ENCODE data around the gene ITFG1.
"Not testable (repeated sequence)": the region's sequence is repeated elsewhere in the genome, so short reads cannot be mapped to it uniquely, and the experiment has no call there.

The ITFG1 gene

GRCh38 chr16:47473792-47474191, 12.9 kb upstream of the ITFG1 start:
- DNase-seq (ENCODE audit: low read depth in 2 of 2) = no peak

GRCh38 chr16:47473004-47473403, 12.1 kb upstream of the ITFG1 start:
- DNase-seq (ENCODE audit: low read depth in 2 of 2) = not testable (repeated sequence)

- DNase-seq (ENCODE audit: low read depth in 2 of 2) = no peak
Observed at GRCh38 chr16:47470810-47471209, 9.9 kb upstream of the ITFG1 start.

- DNase-seq (ENCODE audit: low read depth in 2 of 2) = no peak
Observed at GRCh38 chr16:47470211-47470610, 9.3 kb upstream of the ITFG1 start.

GRCh38 chr16:47469227-47469626, 8.4 kb upstream of the ITFG1 start:
- no peak for DNase-seq (ENCODE audit: low read depth in 2 of 2)

- DNase-seq (ENCODE audit: low read depth in 2 of 2) = not testable (repeated sequence)
Observed at GRCh38 chr16:47468070-47468689, 7.3 kb upstream of the ITFG1 start.

GRCh38 chr16:47467501-47467900, 6.6 kb upstream of the ITFG1 start:
- no peak for DNase-seq (ENCODE audit: low read depth in 2 of 2)

GRCh38 chr16:47465919-47466630, 5.2 kb upstream of the ITFG1 start:
- no peak for DNase-seq (ENCODE audit: low read depth in 2 of 2)

- no peak for DNase-seq (ENCODE audit: low read depth in 2 of 2)
Observed at GRCh38 chr16:47463771-47464624, 3.1 kb upstream of the ITFG1 start.

GRCh38 chr16:47461598-47462266, 869 bp upstream of the ITFG1 start:
- peak in 1 of 2 experiments; percentile 4 for DNase-seq (ENCODE audit: low read depth in 2 of 2)

GRCh38 chr16:47460359-47460710, 528 bp downstream of the ITFG1 start:
- DNase-seq (ENCODE audit: low read depth in 2 of 2) = peak in 1 of 2 experiments; percentile 1

GRCh38 chr16:47459603-47460002, 1.3 kb downstream of the ITFG1 start:
- no peak for DNase-seq (ENCODE audit: low read depth in 2 of 2)

- DNase-seq (ENCODE audit: low read depth in 2 of 2) = no peak
Observed at GRCh38 chr16:47458331-47458730, 2.5 kb downstream of the ITFG1 start.

GRCh38 chr16:47449788-47450187, 11.1 kb downstream of the ITFG1 start:
- DNase-seq (ENCODE audit: low read depth in 2 of 2) = no peak

- no peak for DNase-seq (ENCODE audit: low read depth in 2 of 2)
Observed at GRCh38 chr16:47448830-47449575, 11.9 kb downstream of the ITFG1 start.

GRCh38 chr16:47446431-47446830, 14.4 kb downstream of the ITFG1 start:
- DNase-seq (ENCODE audit: low read depth in 2 of 2) = no peak

- not testable (repeated sequence) for DNase-seq (ENCODE audit: low read depth in 2 of 2)
Observed at GRCh38 chr16:47442884-47443283, 18.0 kb downstream of the ITFG1 start.

- not testable (repeated sequence) for DNase-seq (ENCODE audit: low read depth in 2 of 2)
Observed at GRCh38 chr16:47440066-47440465, 20.8 kb downstream of the ITFG1 start.

GRCh38 chr16:47434274-47434673, 26.6 kb downstream of the ITFG1 start:
- peak in 1 of 2 experiments; percentile 1 for DNase-seq (ENCODE audit: low read depth in 2 of 2)

- no peak for DNase-seq (ENCODE audit: low read depth in 2 of 2)
Observed at GRCh38 chr16:47431960-47432359, 28.9 kb downstream of the ITFG1 start.

- no peak for DNase-seq (ENCODE audit: low read depth in 2 of 2)
Observed at GRCh38 chr16:47426806-47427205, 34.1 kb downstream of the ITFG1 start.
